H1 (cell line): ENCODE data around the gene CYB561. TPM values are rescaled to one million over a fixed set of nuclear protein-coding genes. Genes with fewer than 3 reads are reported as not detected.

Experiments used
- CTCF ChIA-PET: fragments of 300-600 bp; sonication (Branson Sonifier 250); formaldehyde crosslinking; loops from one replicate; lab custom pipeline; 2021; ENCODE audit not compliant: partially characterized antibody; lab: Charles Lee
- POLR2A ChIA-PET: fragments of 300-600 bp; sonication (Branson Sonifier 250); formaldehyde crosslinking; loops from one replicate; lab custom pipeline; 2021; ENCODE audit warnings: inconsistent platforms; ENCODE audit not compliant: partially characterized antibody; lab: Charles Lee
- DNase-seq, 2 experiments: peaks; one replicate each; pipeline versions ENCODE4 v3.0.0 to v3.0.0-alpha.2; 2010 to 2022; ENCODE audit warnings: low spot score in 2 of 2, low read depth in 1 of 2, mixed read lengths in 1 of 2
- FAIRE-seq: peaks from 2 replicates; lab custom pipeline; 2011; peaks lifted over from hg19 to GRCh38; lab: Jason Lieb, UNC
- H2AFZ ChIP-seq: 2 replicates; pipeline ENCODE4 v1.8.1; 2012; ENCODE audit warnings: low read length, inconsistent platforms
- H2AK5ac ChIP-seq: 2 replicates; pipeline ENCODE4 v1.6.1; 2013; ENCODE audit warnings: low read depth, low read length
- H2BK120ac ChIP-seq: replicated peaks from 2 replicates; pipeline ENCODE3; 2013; ENCODE audit warnings: low read depth, low read length, inconsistent platforms
- H2BK12ac ChIP-seq: 2 replicates; pipeline ENCODE4 v1.6.1; 2013; ENCODE audit warnings: low read depth, low read length
- H2BK15ac ChIP-seq: 2 replicates; pipeline ENCODE4 v1.6.1; 2013; ENCODE audit warnings: low read length
- H2BK20ac ChIP-seq: 2 replicates; pipeline ENCODE4 v1.6.1; 2013; ENCODE audit warnings: low read length
- H2BK5ac ChIP-seq: 2 replicates; pipeline ENCODE4 v1.6.1; 2013; ENCODE audit warnings: low read depth, low read length
- H3K14ac ChIP-seq: 2 replicates; pipeline ENCODE4 v1.6.1; 2013; ENCODE audit warnings: inconsistent platforms; ENCODE audit not compliant: insufficient read length
- H3K18ac ChIP-seq: 2 replicates; pipeline ENCODE4 v1.6.1; 2013; ENCODE audit warnings: low read length; ENCODE audit errors: extremely low read depth
- H3K23ac ChIP-seq: 2 replicates; pipeline ENCODE4 v1.6.1; 2013; ENCODE audit warnings: inconsistent platforms; ENCODE audit not compliant: insufficient read length
- H3K23me2 ChIP-seq: 2 replicates; pipeline ENCODE4 v1.6.1; 2013; ENCODE audit warnings: low read depth, low read length
- H3K27ac ChIP-seq: 2 replicates; pipeline ENCODE4 v1.6.1; 2011; ENCODE audit warnings: low read depth, low read length, inconsistent platforms
- H3K27me3 ChIP-seq, 4 experiments: replicated peaks in 1 of 4; 1 replicate in 1 of 4; 2 replicates in 3 of 4; pipeline versions ENCODE4 v1.6.1 to v1.8.1; 2011 to 2013; ENCODE audit warnings: low read length in 3 of 4, mild to moderate bottlenecking in 3 of 4, inconsistent platforms in 2 of 4, mixed read lengths in 2 of 4, moderate library complexity in 1 of 4; ENCODE audit not compliant: control insufficient read depth in 3 of 4, insufficient read depth in 3 of 4; ENCODE audit errors: extremely low read depth in 1 of 4
- H3K36me3 ChIP-seq, 4 experiments: 2 replicates each; pipeline versions ENCODE4 v1.6.1 to v1.8.1; 2011 to 2013; ENCODE audit warnings: mild to moderate bottlenecking in 4 of 4, low read length in 3 of 4, moderate library complexity in 2 of 4, control low read depth in 1 of 4, inconsistent platforms in 1 of 4; ENCODE audit not compliant: insufficient read depth in 4 of 4, control insufficient read depth in 2 of 4
- H3K4ac ChIP-seq: replicated peaks from 2 replicates; pipeline ENCODE3; 2013; ENCODE audit warnings: low read length, low read depth, mixed read lengths, inconsistent platforms; ENCODE audit not compliant: insufficient read length
- H3K4me1 ChIP-seq, 4 experiments: replicated peaks in 1 of 4; 1 replicate in 1 of 4; 2 replicates in 3 of 4; pipeline versions ENCODE4 v1.6.1 to v1.8.1; 2011 to 2013; ENCODE audit warnings: low read length in 3 of 4, inconsistent platforms in 2 of 4, mixed read lengths in 1 of 4; ENCODE audit not compliant: insufficient read depth in 4 of 4, control insufficient read depth in 3 of 4
- H3K4me2 ChIP-seq, 2 experiments: 2 replicates each; pipeline versions ENCODE4 v1.6.1 to v1.8.1; 2011 to 2013; ENCODE audit warnings: low read depth in 2 of 2, low read length in 2 of 2, control low read depth in 1 of 2, inconsistent platforms in 1 of 2, mild to moderate bottlenecking in 1 of 2; ENCODE audit not compliant: insufficient read depth in 1 of 2
- H3K4me3 ChIP-seq, 4 experiments: fragments of 200-600, 300-600 bp in 1 of 4; sonication (generic), shearing (Covaris generic), sonication (Bioruptor Twin) in 1 of 4; 2 replicates each; pipeline versions ENCODE4 v1.5.1 to v1.8.1; 2011 to 2016; ENCODE audit warnings: low read length in 4 of 4, low read depth in 3 of 4, control low read depth in 2 of 4, inconsistent platforms in 2 of 4, mild to moderate bottlenecking in 2 of 4, mixed read lengths in 1 of 4, moderate library complexity in 1 of 4; ENCODE audit not compliant: insufficient read depth in 2 of 4; ENCODE audit errors: extremely low read depth in 1 of 4
- H3K56ac ChIP-seq: replicated peaks from 2 replicates; pipeline ENCODE3; 2013; ENCODE audit warnings: low read depth, mild to moderate bottlenecking, mixed read lengths, low read length, inconsistent platforms; ENCODE audit not compliant: insufficient read length
- H3K79me1 ChIP-seq: 2 replicates; pipeline ENCODE4 v1.6.1; 2013; ENCODE audit warnings: low read depth, low read length, control low read depth
- H3K79me2 ChIP-seq, 2 experiments: 2 replicates each; pipeline versions ENCODE4 v1.6.1 to v1.8.1; 2012 to 2013; ENCODE audit warnings: low read length in 2 of 2, mild to moderate bottlenecking in 2 of 2, inconsistent platforms in 1 of 2; ENCODE audit not compliant: insufficient read depth in 2 of 2, control insufficient read depth in 1 of 2
- H3K9ac ChIP-seq, 4 experiments: replicated peaks in 1 of 4; 1 replicate in 1 of 4; 2 replicates in 3 of 4; pipeline versions ENCODE4 v1.6.1 to v1.8.1; 2011 to 2013; ENCODE audit warnings: low read depth in 3 of 4, low read length in 3 of 4, control low read depth in 2 of 4, mild to moderate bottlenecking in 2 of 4, moderate library complexity in 2 of 4, inconsistent platforms in 1 of 4; ENCODE audit errors: extremely low read depth in 1 of 4
- H3K9me3 ChIP-seq, 2 experiments: 2 replicates each; pipeline versions ENCODE4 v1.6.1 to v1.8.1; 2012 to 2013; ENCODE audit warnings: mild to moderate bottlenecking in 2 of 2, moderate library complexity in 2 of 2, control low read depth in 1 of 2, inconsistent platforms in 1 of 2, low read depth in 1 of 2, low read length in 1 of 2, mixed read lengths in 1 of 2; ENCODE audit not compliant: insufficient read depth in 2 of 2
- H4K20me1 ChIP-seq, 2 experiments: replicated peaks in 1 of 2; 2 replicates each; pipeline versions ENCODE3 to v1.8.1; 2011 to 2013; ENCODE audit warnings: inconsistent platforms in 2 of 2, low read length in 2 of 2, mild to moderate bottlenecking in 1 of 2; ENCODE audit not compliant: insufficient read depth in 2 of 2, control insufficient read depth in 1 of 2
- H4K5ac ChIP-seq: 2 replicates; pipeline ENCODE4 v1.6.1; 2013; ENCODE audit warnings: low read length, low read depth, mixed read lengths, inconsistent platforms; ENCODE audit not compliant: insufficient read length
- H4K8ac ChIP-seq: 2 replicates; pipeline ENCODE4 v1.8.0; 2013; ENCODE audit warnings: mild to moderate bottlenecking, moderate library complexity, low read length, inconsistent platforms; ENCODE audit not compliant: insufficient read depth; ENCODE audit errors: extremely low read depth
- H4K91ac ChIP-seq: replicated peaks from 2 replicates; pipeline ENCODE3; 2013; ENCODE audit warnings: low read length, mixed read lengths, inconsistent platforms; ENCODE audit not compliant: insufficient read length
- CEBPB ChIP-seq: IDR thresholded peaks from 2 replicates; pipeline ENCODE4 v1.6.1; 2012; ENCODE audit warnings: low read depth, low read length
- EP300 ChIP-seq, 2 experiments: IDR thresholded peaks; 1 replicate in 1 of 2; 2 replicates in 1 of 2; pipeline ENCODE4 v1.6.1; 2011 to 2012; ENCODE audit warnings: low read depth in 2 of 2, low read length in 2 of 2, mild to moderate bottlenecking in 2 of 2, borderline replicate concordance in 1 of 2, inconsistent platforms in 1 of 2, moderate library complexity in 1 of 2
- POLR2AphosphoS5 ChIP-seq: IDR thresholded peaks from 2 replicates; pipeline ENCODE4 v1.6.1; 2011; ENCODE audit warnings: low read depth, low read length
- POU5F1 ChIP-seq: IDR thresholded peaks from 2 replicates; pipeline ENCODE4 v1.6.1; 2011; ENCODE audit warnings: low read depth, mild to moderate bottlenecking, low read length, moderate library complexity
- RAD21 ChIP-seq, 2 experiments: IDR thresholded peaks in 1 of 2; conservative IDR thresholded peaks in 1 of 2; 2 replicates each; pipeline ENCODE4 v1.6.1; 2011; ENCODE audit warnings: low read depth in 2 of 2, low read length in 2 of 2, improper control_type of control experiment in 1 of 2, inconsistent platforms in 1 of 2, mild to moderate bottlenecking in 1 of 2, moderate library complexity in 1 of 2
- RXRA ChIP-seq: IDR thresholded peaks from 2 replicates; pipeline ENCODE4 v1.6.1; 2011; ENCODE audit warnings: low read depth, mild to moderate bottlenecking, low read length, moderate library complexity; ENCODE audit not compliant: insufficient read depth
- SUZ12 ChIP-seq: fragments of 200-600 bp; sonication (generic); IDR thresholded peaks from 2 replicates; pipeline ENCODE4 v1.6.1; 2012; ENCODE audit warnings: mild to moderate bottlenecking, inconsistent platforms, low read length, moderate library complexity, mixed read lengths
- YY1 ChIP-seq: IDR thresholded peaks from 2 replicates; pipeline ENCODE4 v1.6.1; 2011; ENCODE audit warnings: low read depth, mild to moderate bottlenecking, low read length
- WGBS, 2 experiments: shearing (Covaris generic) in 1 of 2; methylation state at CpG; one replicate each; pipeline versions ENCODE4 v1.1.6 to v1.1.7; 2013 to 2015; ENCODE audit warnings: low lambda C conversion rate in 2 of 2, mixed read lengths in 2 of 2, inconsistent platforms in 1 of 2, low coverage in 1 of 2, missing lambda C conversion rate in 1 of 2; ENCODE audit not compliant: insufficient replicate concordance in 2 of 2, insufficient coverage in 1 of 2, insufficient read length in 1 of 2; ENCODE audit errors: extremely low coverage in 1 of 2, missing lambda C conversion rate in 1 of 2; 5-methylcytosine and 5-hydroxymethylcytosine counted together
- polyA plus RNA-seq, 7 experiments: library from polyadenylated mRNA; depleted of rRNA in 3 of 7; stranded (reverse) in 5 of 7; unstranded in 2 of 7; fragments of >200 nt in 5 of 7; fragments of 200-250 nt in 2 of 7; gene quantifications; 1 replicate in 5 of 7; 2 replicates in 1 of 7; 4 replicates in 1 of 7; pipeline versions ENCODE4 v1.2.1 to v1.2.3, GENCODE V29; 2011 to 2013; ENCODE audit warnings: missing spikeins in 2 of 7, mixed read lengths in 2 of 7
- total RNA-seq: library from RNA; stranded (reverse); fragmentation: NEBNext Ultra II Directional; extraction: Animal tissue kit (Norgen Biotek cat#: 25700); gene quantifications from 2 replicates; pipeline ENCODE4 v1.2.1, GENCODE V29; 2021
- TF ChIP-seq, protein P1 (sequence below): IDR thresholded peaks from 2 replicates; pipeline ENCODE4 v1.6.1; 2012; ENCODE audit warnings: low read length, inconsistent platforms
- TF ChIP-seq, protein P2 (sequence below): IDR thresholded peaks from 2 replicates; pipeline ENCODE4 v1.6.1; 2012; ENCODE audit warnings: inconsistent platforms

The CYB561 gene
- total and polyA plus RNA-seq, 2 of the 8 experiments (the other 6 are each of a cell fraction or from before 2014, with no cell fraction given) = 19.7 to 23.4 TPM

DNA sequence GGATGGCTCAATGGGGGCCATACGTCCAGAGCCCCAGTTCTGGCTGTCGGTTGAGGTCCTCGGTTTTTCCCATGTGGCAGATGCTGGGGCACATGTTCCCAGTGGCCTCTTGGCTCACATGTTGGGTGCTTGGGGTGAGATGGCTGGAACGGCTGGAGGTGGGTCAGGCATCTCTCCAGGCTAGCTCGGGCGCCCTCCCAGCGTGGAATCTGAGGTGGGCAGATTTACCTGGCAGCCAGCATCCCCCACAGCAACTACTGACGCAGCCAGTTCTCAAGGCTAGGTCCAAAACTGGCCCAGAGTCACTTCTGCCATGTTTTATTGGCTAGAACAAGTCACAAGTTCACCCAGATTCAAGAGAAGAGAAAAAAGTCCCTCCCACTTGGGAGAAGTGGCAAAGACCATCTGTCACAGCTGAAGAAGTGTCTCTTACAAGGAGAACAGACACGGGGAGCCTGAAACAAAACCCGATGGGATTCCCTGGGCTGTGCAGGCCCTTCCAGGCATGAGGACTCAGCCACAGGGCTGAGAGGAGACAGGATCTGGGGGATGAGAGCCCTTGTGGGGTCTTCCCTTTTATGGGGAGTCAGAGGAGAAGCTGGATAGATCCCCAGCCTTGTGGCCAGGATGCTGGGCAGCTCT is 46.0 kb upstream of the CYB561 start:
- Histone ChIP-seq H4K5ac (no peak overlapping the region), H3K9ac (no peak overlapping the region), H3K9me3 (no peaks in the 10 kb centered on the region), H2BK15ac (no peak overlapping the region), H3K36me3 (no peaks in the 10 kb centered on the region), H3K4me2 (no peak overlapping the region), H3K27me3 (peaks cover 0 to 4% (median 0%) of the 10 kb centered on the region in 4 experiments; a peak in 1 of 7 replicates), H3K14ac (no peak overlapping the region), H2BK5ac (no peak overlapping the region), H2BK12ac (no peak overlapping the region), H3K4me3 (no peak overlapping the region), H2BK120ac (no peak overlapping the region), H4K8ac (no peak overlapping the region), H3K27ac (no peak overlapping the region), H3K4me1 (peaks cover 0 to 3% (median 0%) of the 10 kb centered on the region in 4 experiments; a peak in 1 of 7 replicates), H3K23me2 (no peaks in the 10 kb centered on the region), H3K79me1 (no peaks in the 10 kb centered on the region), H2BK20ac (no peak overlapping the region), H3K4ac (no peak overlapping the region), H3K23ac (no peak overlapping the region), H4K20me1 (peaks cover 0 to 2% of the 10 kb centered on the region in 2 experiments), H3K79me2 (no peaks in the 10 kb centered on the region), H2AK5ac (no peak overlapping the region), H4K91ac (no peak overlapping the region), H3K56ac (no peak overlapping the region), H2AFZ (no peak overlapping the region), H3K18ac (no peak overlapping the region; the same call in 1 of the 2 replicates)
- FAIRE-seq (no peak), DNase-seq (no peak)
- POLR2A ChIA-PET = interaction anchor here (1.1 to 1.6 kb wide), 2 partner anchors 14 to 58 kb away, joined by 3 read pairs; partner anchors contain the start of gene DCAF7
- 90% methylated on average over 10 of the region's 10 CpGs; no CpG with 5 or more reads in 1 of the 2 experiments for WGBS, 2 experiments
- CTCF ChIA-PET = interaction anchor here (0.8 to 7.2 kb wide), 6 partner anchors 11 to 66 kb away, joined by 3 to 66 read pairs (median 3); partner anchors contain the start of gene ACE
- TF ChIP-seq YY1 = no peak
- no peak for TF ChIP-seq RXRA
- no peak for TF ChIP-seq SUZ12
- TF ChIP-seq, protein P1, sequence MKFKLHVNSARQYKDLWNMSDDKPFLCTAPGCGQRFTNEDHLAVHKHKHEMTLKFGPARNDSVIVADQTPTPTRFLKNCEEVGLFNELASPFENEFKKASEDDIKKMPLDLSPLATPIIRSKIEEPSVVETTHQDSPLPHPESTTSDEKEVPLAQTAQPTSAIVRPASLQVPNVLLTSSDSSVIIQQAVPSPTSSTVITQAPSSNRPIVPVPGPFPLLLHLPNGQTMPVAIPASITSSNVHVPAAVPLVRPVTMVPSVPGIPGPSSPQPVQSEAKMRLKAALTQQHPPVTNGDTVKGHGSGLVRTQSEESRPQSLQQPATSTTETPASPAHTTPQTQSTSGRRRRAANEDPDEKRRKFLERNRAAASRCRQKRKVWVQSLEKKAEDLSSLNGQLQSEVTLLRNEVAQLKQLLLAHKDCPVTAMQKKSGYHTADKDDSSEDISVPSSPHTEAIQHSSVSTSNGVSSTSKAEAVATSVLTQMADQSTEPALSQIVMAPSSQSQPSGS = no peak
- no peak for TF ChIP-seq RAD21 (IDR thresholded peaks at IDR 0.05 in 1 of 2, conservative IDR thresholded peaks at IDR 0.05 in 1 of 2; ENCODE audit: low read depth in 2 of 2, low read length in 2 of 2)
- TF ChIP-seq POLR2AphosphoS5 = no peak
- TF ChIP-seq POU5F1 = no peak
- TF ChIP-seq, protein P2, sequence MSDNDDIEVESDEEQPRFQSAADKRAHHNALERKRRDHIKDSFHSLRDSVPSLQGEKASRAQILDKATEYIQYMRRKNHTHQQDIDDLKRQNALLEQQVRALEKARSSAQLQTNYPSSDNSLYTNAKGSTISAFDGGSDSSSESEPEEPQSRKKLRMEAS = no peak
- no peak for TF ChIP-seq EP300 (IDR thresholded peaks at IDR 0.05; ENCODE audit: borderline replicate concordance in 1 of 2, low read depth in 2 of 2, low read length in 2 of 2)
- no peak for TF ChIP-seq CEBPB
